SW 1271 (cell line): Measurements from ENCODE around the gene ARHGAP15.
"Not testable (repeated sequence)": the region's sequence is repeated elsewhere in the genome, so short reads cannot be mapped to it uniquely, and the experiment has no call there.

Experiments used
- DNase-seq, 2 experiments: peaks; one replicate each; lab custom pipeline; 2025; lab: John Stamatoyannopoulos, UW

ARHGAP15 gene

DNA sequence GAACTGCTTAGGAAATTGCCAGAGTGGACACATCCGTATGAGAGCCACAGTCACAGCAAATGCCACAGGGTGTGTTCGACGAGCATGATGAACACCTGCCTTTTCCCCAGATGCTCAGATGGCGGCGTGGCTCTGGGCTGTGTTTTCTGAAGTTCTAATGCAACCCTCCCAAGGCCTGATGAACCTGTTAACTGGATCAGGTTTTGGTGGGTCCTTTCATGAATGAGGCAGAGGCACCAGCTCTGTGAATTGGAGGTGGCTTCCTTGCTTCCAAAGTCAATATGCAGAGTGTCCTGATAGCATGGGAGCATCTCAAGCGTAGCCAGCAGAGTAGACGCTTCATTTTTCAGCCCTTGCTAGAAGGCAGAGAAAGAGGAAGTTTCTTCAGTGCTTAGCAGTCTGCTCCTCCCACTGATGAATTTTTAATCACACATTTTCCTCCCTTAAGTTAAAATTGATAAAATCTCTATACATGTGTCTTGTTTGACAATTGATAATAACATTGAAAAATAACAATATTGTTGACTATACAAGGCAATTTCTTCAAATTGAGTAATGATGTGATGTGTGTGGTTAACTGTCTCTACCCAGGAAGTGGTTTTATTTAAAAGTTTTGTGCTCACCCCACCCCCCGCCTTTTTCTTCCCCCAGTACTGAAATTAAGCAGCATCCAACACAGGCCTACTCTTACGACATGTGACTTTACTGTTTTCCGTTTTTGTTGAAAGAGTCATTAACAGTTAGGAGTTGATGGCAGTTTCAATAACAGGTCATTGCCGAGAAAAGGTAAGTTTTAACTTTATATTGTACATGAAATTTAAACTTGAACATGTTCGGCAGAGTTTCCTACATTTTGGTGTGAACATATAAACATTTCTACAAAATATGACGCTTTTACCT, at the start of gene ARHGAP15:
TSS of gene ARHGAP15 (plus strand) at position 739 of the 900 bp plus-strand sequence.
- DNase-seq = no peak

DNA sequence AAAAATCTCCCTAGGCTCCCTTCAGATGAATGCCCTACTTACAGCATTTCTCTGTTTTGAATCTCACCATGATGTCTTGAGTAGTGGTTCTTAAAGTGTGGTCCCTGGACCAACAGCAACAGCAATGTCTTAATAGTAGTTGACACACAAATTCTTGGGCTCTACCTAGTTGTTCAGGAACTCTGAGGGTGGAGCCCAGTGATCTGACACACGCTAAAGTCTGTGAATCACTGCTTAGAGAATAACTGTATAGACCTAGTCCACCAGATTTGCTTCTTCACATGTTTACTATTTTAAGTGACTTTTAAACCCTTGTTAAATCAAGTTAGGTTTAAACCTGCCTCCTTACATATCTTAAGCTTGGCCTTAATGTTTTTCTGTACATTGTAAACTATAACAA, 47.6 kb upstream of the ARHGAP15 start:
- DNase-seq = no peak

DNA sequence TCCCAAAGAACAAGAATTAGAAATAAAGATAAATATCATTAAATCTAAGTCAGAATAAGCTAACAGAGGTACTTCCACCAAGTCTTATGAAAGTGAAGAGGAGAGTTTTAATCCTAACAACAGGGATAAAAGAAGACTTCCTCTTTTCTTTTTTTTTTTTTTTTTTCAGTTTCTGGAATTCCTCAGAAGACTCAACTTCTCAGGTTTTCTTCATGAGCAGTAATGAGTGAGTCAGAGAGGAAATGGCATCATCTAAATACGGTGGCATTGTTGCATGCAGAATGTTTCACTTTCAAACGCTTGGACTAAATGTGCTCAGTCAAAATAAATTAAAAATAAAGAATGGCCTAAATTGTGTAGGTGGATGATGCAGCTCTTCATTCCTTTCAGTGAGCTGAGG, 45.6 kb upstream of the ARHGAP15 start:
- DNase-seq = peak; percentile 20 to 53

DNA sequence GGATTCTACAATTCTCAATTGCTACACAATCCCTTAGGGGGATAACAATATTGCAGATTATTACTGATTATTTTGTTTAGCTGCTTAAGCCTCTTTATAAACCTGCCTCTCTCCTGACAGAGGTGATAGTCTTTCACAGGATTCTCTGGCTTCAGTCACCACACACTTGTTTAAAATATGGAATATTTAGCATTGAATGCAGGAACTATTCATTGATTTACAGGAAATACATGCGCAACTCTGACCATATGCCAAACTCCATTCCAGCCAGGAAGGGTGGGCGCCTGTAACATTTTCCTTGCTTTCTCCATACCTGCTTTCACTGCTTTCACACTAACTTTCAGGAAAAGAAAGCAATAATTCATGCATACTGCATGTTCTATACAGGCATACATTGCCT, 44.8 kb upstream of the ARHGAP15 start:
- DNase-seq = no peak

DNA sequence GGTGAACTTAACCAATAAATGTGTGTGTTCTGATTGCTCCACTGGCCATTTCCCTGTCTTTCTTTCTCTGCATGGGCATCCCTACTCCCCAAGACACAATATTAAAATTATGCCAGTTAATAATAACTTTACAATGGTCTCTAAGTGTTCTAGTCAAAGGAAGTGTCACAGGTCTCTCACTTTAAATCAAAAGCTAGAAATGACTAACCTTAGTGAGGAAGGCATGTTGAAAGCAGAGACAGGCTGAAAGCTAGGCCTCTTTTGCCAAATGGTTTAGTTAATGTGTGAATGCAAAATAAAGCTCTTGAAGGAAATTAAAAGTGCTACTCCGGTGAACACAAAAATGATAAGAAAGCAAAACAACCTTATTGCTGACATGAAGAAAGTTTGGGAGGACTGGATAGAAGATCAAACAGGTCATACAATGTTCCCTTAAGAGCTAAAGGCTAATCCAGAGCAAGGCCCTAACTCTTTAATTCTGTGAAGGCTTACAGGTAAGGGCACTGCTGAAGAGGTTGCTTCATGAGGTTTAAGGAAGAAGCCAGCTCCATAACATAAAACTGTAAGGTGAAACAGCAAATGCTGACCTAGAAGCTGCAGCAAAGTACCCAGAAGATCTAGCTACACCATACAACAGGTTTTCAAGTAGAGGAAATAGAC, 44.0 kb upstream of the ARHGAP15 start:
- DNase-seq = no peak

DNA sequence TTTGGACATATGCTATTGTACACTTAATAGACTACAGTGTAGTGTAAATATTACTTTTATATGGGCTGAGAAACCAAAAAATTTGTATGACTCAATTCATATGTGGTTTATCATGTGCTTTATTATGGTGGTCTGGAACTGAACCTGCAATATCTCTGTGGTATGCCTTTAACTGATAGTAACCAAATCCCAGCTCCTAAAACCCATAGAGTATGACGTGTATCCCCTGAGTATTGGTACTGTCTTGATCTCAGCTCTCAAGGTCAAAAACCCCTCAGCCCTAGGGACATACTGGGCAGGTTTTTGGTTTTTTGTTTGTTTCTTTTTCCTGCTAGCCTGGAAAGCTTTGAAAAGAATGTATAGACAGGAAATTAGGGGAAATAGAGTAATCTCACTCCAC, 42.2 kb upstream of the ARHGAP15 start:
- no peak for DNase-seq

DNA sequence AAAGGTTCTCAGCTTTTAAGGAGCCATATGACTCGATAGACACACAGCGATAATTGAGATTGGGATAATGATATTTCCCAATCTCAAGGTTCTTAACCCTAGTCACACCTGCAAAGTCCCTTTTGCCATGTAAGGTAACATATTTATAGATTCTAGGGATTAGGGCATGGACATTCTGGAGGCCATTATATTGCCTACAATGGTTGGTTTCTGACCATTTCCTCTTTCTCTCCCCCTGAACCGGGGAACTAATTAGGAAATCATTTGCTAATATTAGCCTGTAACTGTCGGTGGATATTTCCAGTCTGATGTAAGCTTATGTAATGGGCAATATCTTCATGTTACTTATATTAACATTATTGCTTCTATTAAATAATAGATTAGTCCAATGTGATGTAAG, 40.8 kb upstream of the ARHGAP15 start:
- no peak for DNase-seq

DNA sequence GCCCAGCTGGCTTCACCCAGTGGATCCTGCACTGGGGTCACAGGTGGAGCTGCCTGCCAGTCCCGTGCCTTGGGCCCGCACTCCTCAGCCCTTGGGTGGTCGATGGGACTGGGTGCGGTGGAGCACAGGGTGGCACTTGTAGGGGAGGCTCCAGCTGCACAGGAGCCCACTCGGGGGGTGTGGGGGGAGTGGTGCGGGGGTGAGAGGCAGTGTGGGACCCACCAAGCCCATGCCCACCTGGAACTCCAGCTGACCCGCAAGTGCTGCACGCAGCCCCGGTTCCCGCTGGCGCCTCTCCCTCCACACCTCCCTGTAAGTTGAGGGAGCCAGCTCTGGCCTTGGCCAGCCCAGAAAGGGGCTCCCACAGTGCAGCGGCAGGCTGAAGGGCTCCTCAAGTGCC, 39.7 kb upstream of the ARHGAP15 start:
- not testable (repeated sequence) for DNase-seq

DNA sequence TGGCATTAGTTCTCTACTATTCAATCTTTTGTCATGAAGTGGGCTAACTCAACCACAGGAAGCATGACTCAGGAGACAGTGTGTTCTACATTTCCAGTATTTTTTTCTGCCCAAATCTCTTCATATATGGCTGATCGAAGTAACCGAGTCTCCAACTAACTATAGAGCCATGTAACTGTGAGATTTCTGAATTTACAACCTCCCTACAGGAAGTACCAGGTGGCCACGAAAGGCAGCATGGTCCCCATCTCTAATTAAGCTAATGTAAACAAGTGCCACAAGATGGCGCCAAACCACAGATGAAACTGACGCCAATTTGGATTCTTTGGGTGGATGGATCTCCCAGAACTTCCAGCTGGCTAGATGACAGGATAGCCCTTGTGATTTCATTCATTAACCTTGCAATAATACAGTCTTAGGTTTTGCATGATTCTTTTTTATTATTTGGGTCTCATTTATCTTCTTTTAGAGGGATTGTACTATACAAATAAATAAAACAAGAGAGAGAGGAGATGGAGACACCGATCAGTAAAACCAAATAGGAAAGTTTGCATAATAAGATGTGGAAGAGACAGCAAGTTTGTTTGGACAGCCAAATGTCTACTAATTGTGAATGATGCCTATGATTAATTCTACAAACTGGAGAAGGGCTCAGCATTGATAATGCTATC, 18.3 kb upstream of the ARHGAP15 start:
- peak; percentile 16 to 49 for DNase-seq

DNA sequence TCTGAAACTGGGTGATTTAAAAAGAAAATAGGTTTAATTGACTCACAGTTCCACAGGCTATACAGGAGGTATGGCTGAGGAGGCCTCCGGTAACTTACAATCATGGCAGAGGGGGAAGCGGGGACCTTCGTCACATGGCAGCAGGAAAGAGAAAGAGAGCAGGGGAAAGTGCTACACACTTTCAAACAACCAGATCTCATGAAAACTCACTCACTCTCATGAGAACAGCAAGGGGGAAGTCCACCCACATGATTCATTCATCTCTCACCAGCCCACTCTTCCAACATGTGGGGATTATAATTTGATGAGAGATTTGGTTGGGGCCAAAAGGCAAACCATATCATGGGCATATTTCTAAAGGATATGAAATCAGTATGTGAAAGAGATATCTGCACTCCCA, 12.0 kb upstream of the ARHGAP15 start:
- no peak for DNase-seq

DNA sequence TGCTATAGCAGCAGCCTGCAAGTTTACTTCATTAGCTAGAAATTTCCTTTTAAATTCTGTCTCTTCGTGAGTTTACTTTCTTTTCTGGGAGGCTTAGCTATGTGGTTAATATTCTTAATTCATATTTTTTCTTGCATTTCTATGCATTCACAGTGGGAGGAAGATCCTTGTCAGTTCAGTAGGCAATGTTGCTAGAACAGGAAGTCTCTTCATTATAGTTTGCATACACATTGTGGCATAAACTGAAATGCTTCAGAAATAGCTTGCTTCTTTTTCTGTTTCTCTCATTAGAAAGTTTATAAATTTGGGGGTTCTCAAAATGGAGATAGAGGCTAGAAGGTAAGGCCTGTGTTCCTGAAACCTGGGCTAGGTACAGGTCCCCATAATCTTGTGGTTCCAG, 8.1 kb upstream of the ARHGAP15 start:
- no peak for DNase-seq

DNA sequence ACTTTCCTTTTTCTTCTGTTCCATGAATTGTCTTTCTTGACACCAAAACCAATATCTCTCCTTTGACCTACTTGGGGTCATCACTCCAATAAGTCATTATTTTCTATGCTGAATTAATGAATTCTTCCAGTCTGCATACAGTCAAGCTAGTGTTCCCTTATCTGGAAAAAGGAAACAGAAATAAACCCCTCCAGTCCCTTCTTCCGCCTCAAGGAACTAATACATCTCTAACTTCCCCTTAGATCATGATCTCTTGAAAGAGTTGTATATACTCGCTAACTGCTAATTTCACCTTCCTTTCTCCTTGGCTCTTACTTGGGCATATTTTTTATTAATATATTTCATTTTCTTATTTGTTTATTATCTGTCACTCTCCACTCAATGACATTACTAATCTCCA, 7.3 kb upstream of the ARHGAP15 start:
- no peak for DNase-seq

DNA sequence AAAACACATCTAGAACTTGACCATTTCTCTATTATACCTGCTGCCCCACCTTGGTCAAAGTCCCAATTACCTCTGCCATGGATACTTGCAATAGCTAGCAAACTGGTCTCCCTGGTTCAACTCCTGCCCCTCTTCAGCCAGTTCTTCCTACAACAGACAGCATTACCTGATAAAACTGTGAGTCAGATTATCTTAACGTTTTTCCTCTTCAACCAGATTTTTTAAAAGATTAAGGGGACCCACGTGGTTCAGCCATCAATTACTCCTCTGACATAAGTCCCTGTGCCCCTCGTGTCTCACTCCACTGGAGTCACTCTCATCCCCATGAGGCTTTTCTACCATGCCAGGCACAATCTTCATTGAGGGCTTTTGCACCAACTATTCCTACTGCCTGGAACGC, 5.3 kb upstream of the ARHGAP15 start:
- no peak for DNase-seq

DNA sequence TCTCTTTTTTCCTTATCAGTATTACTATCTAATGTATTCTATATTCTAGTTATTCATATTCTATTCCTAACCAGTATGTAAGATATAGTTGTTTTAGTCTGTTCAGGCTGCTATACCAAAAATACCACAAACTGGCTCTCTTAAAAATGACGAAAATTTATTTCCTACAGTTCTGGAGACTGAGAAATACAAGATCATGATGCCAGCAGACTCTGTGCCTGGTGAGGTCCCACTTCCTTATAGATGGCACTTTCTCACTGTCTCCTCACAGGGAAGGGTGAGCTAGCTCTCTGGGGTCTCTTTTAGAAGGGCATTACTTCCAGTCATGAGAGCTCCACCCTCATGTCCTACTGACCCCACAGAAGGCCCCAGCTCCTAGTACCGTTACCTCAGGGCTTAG, 4.8 kb upstream of the ARHGAP15 start:
- DNase-seq = no peak

DNA sequence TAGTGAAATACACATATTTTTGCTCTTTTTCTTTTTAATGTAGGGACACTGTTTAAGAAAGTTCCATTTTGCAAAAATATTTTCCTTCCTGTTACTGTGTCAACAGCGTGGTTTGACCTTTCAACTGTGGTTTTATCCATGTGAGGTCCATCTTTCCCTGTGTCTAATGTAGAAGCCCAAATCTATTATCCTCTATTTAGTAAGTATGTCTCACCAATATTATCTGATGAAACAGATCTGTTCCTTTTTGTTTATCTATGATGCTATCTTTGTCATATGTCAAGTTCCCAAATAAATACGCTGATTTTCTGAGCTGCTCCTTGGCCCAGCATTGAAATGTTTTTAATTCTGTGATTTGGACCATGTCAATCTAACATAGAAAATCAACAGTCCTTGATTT, 3.5 kb upstream of the ARHGAP15 start:
- DNase-seq = no peak

DNA sequence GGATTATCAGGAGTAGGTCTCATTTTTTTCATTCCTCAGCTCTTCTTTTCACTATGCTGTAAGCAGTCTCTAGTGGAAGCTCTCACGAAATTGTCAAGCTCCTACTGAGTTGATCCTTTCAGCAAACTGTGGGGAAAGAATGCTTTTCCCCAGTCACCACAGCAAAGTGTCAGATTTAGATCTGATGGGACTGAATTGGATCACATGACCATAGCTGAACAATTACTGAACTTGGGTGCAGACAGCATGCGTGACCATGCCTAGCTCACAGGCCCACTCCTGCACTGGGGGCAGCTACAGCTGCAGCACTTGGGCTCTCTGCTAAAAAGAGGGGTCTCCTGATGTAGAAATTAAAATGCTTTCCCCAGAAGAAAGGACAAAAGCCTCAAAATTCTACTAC, 3.1 kb downstream of the ARHGAP15 start:
- no peak for DNase-seq

DNA sequence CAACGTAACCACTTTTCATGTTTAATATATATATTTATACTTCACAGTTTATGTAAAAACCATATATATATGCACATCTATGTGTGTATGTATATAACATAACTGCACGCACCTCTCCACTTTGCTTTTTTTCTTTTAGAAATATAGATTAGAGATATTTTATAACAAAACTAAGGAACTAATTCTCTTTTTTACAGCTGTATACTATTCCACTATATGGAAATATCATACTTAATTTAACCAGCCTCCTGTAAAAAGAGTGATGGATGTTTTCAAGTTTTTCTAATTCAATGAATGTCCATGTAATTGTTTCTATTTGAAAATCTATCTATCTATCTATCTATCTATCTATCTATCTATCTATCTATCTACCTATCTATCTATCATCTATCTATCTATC, 4.6 kb downstream of the ARHGAP15 start:
- DNase-seq = no peak

DNA sequence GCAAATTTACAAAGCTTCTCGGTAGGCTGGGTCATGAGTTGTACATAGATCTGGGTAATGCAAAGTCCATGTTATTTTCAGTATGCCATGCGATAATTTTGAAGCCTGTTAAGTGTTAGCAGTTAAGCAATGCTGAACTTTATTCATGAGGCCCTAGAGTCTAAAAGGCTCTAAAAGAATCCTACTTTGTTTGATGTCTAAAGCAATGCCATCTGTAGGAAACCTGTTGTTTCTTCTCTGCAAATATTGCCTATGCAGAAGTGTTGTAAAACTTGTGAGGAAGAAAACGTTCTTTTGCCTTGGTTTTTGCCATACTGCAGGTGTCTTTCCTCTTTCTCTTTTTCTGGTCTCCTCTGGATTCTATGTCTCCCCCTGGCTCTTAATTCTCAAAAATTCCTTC, 9.1 kb downstream of the ARHGAP15 start:
- DNase-seq = no peak

DNA sequence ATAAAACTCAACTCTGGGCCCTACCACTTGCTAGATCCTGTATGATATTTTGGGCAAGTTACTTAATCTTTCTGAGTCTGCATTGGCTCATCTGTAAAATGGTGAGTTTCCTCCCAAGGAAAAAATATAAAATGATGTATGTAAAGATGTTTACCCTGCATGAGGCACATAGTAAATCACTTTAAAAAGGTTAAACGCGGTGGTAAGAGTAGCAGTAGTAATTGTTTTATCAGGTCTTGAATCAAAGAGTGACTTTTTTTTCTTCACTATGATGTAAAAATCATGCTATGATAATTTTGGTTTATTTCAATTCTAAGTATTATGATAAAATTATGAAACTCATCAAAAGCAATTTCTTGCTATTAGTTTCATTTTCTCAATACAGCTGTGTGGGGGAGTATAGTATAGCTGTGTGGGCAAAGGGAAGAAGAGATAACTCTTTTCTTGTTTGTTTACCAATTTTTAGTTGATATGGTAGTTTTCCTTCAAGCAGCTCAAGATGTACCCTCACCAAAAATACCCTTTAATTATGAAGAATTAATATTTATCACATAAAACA, 10.7 kb downstream of the ARHGAP15 start:
- no peak for DNase-seq

DNA sequence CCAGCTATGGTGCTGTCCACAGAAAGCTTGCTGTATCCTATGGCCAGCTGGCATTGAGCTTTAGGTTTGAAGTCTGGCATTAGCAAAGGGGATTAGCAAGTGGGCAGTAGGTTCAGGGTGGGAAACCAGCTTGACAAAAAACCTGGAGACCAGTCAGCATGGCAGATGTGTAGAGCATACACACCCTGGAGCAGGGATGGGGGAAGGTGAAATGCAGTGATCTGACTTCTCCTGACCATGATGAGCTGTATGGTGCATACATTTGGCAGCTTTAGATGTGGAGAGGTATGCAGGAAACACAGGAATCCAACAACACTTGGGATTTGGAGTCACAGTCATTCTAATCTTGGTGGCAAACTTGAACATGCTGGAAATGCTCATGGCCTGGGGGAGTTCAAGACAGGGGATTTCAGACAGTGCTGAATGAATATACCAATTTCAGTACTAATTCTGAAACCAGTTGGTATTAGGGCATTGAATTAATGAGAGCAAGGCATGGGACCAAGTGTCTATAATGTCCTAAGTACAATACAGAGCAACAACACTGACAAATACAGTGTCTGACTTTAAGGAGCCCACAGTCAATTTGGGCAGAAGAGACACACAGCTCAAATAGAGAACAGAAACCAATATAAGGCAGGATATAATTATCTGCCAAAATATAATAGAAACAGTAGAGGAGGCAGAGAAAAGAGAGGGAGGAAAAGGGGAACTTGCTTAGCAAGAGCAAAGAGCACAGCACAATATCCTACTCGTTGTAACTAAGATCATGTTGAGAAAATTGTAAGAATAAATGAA, 11.8 kb downstream of the ARHGAP15 start:
- DNase-seq = no peak

DNA sequence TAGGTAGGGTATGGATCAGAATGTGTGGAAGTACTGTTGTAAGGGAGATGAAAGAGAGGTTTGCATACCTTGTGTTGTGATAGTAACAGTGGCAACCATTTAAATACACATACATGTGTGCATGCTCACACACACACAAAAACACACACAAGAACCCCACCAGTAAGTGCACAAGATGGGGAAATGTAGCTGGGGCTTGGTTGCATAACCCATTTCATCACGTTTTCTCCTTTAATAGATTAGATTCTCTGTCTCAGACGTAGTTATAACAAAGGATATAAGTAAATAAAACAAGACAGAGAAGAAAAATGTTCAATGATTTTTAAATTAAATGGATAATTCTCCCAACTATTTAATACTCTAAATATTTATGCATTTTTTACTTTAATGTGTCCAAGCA, 13.4 kb downstream of the ARHGAP15 start:
- DNase-seq = no peak
